Endothelial cell of umbilical vein (primary cell): ENCODE data around the gene COL8A1. TPM values are rescaled to one million over a fixed set of nuclear protein-coding genes. Genes with fewer than 3 reads are reported as not detected.
"Not testable (repeated sequence)": the region's sequence is repeated elsewhere in the genome, so short reads cannot be mapped to it uniquely, and the experiment has no call there.

ENCODE experiments used
- Bru-seq: library from RNA; stranded (reverse); fragments of 400-500 nt; gene quantifications from one replicate; lab custom pipeline; 2021; lab: Mats Ljungman, UMichigan
- BruChase-seq, 2 experiments: library from RNA; stranded (reverse); fragments of 400-500 nt; gene quantifications; one replicate each; lab custom pipeline; 2021; lab: Mats Ljungman, UMichigan
- BruUV-seq: library from RNA; stranded (reverse); fragments of 400-500 nt; replicated peaks from 2 replicates; lab custom pipeline; 2021; lab: Mats Ljungman, UMichigan
- CTCF ChIA-PET: fragments of 300-600, 350-600 bp; sonication (Branson Sonifier 250); formaldehyde crosslinking; loops from one replicate; lab custom pipeline; 2021; ENCODE audit warnings: antibody characterized with exemption, inconsistent platforms; lab: Charles Lee
- POLR2A ChIA-PET: fragments of 300-600, 350-600 bp; sonication (Branson Sonifier 250); formaldehyde crosslinking; loops from one replicate; lab custom pipeline; 2021; ENCODE audit warnings: antibody characterized with exemption, inconsistent platforms; lab: Charles Lee
- DNase-seq: peaks from one replicate; pipeline ENCODE4 v3.0.0-alpha.2; 2011; ENCODE audit warnings: low read depth, low spot score
- FAIRE-seq: peaks from 2 replicates; lab custom pipeline; 2011; peaks lifted over from hg19 to GRCh38; lab: Jason Lieb, UNC
- H2AFZ ChIP-seq: 2 replicates; pipeline ENCODE4 v1.6.0; 2012; ENCODE audit warnings: low read depth, low read length, control low read depth, inconsistent platforms
- H3K27ac ChIP-seq: 2 replicates; pipeline ENCODE4 v1.5.1; 2011; ENCODE audit warnings: low read depth, mild to moderate bottlenecking, control low read depth, low read length, moderate library complexity; ENCODE audit not compliant: insufficient read depth
- H3K27me3 ChIP-seq, 2 experiments: 2 replicates each; pipeline versions ENCODE4 v1.6.0 to v1.6.1; 2011; ENCODE audit warnings: low read length in 2 of 2, mixed read lengths in 1 of 2; ENCODE audit not compliant: control insufficient read depth in 2 of 2, insufficient read depth in 2 of 2
- H3K36me3 ChIP-seq, 2 experiments: 2 replicates in 1 of 2; 3 replicates in 1 of 2; pipeline ENCODE4 v1.5.1; 2011; ENCODE audit warnings: low read length in 2 of 2, mild to moderate bottlenecking in 1 of 2, moderate library complexity in 1 of 2; ENCODE audit not compliant: control insufficient read depth in 2 of 2, insufficient read depth in 2 of 2; ENCODE audit errors: extremely low read depth in 1 of 2
- H3K4me1 ChIP-seq: 3 replicates; pipeline ENCODE4 v1.5.1; 2011; ENCODE audit warnings: mild to moderate bottlenecking, low read length; ENCODE audit not compliant: control insufficient read depth, insufficient read depth; ENCODE audit errors: extremely low read depth
- H3K4me2 ChIP-seq: 2 replicates; pipeline ENCODE4 v1.6.1; 2011; ENCODE audit warnings: low read length, control low read depth, mixed read lengths; ENCODE audit not compliant: insufficient read depth
- H3K4me3 ChIP-seq, 3 experiments: fragments of 200-600 bp in 1 of 3; sonication (generic), shearing (Covaris generic) in 1 of 3; replicated peaks in 1 of 3; 2 replicates each; pipeline ENCODE4 v1.5.1; 2011 to 2016; ENCODE audit warnings: control low read depth in 3 of 3, low read length in 3 of 3, mild to moderate bottlenecking in 2 of 3, inconsistent platforms in 1 of 3, low read depth in 1 of 3, moderate library complexity in 1 of 3; ENCODE audit not compliant: insufficient read depth in 1 of 3
- H3K79me2 ChIP-seq: 2 replicates; pipeline ENCODE4 v1.6.0; 2012; ENCODE audit warnings: low read length, inconsistent platforms; ENCODE audit not compliant: control insufficient read depth, insufficient read depth
- H3K9ac ChIP-seq: replicated peaks from 2 replicates; pipeline ENCODE3; 2011; ENCODE audit warnings: low read length, control low read depth; ENCODE audit not compliant: insufficient read depth; ENCODE audit errors: extremely low read depth
- H3K9me1 ChIP-seq: replicated peaks from 3 replicates; pipeline ENCODE4 v1.6.0; 2011; ENCODE audit warnings: mild to moderate bottlenecking, low read length; ENCODE audit not compliant: control insufficient read depth, insufficient read depth; ENCODE audit errors: extremely low read depth
- H3K9me3 ChIP-seq: replicated peaks from 2 replicates; pipeline ENCODE4 v1.5.1; 2012; ENCODE audit warnings: low read length, inconsistent platforms; ENCODE audit not compliant: control insufficient read depth, insufficient read depth
- H4K20me1 ChIP-seq: replicated peaks from 2 replicates; pipeline ENCODE3; 2011; ENCODE audit warnings: mild to moderate bottlenecking, low read length; ENCODE audit not compliant: control insufficient read depth, insufficient read depth; ENCODE audit errors: extremely low read depth
- EZH2 ChIP-seq: IDR thresholded peaks from 2 replicates; pipeline ENCODE4 v1.6.1; 2012; ENCODE audit warnings: borderline replicate concordance, low read depth, mild to moderate bottlenecking, moderate library complexity, low read length, inconsistent platforms; ENCODE audit not compliant: severe bottlenecking
- FOS ChIP-seq: IDR thresholded peaks from 2 replicates; pipeline ENCODE4 v1.6.1; 2011; ENCODE audit warnings: mild to moderate bottlenecking, low read length, moderate library complexity, borderline replicate concordance; ENCODE audit not compliant: insufficient read depth
- GATA2 ChIP-seq: IDR thresholded peaks from 2 replicates; pipeline ENCODE4 v1.7.0; 2011; ENCODE audit warnings: low read depth, mild to moderate bottlenecking, moderate library complexity, mixed read lengths, low read length; ENCODE audit not compliant: insufficient read length, insufficient read depth
- JUN ChIP-seq: IDR thresholded peaks from 2 replicates; pipeline ENCODE4 v1.6.1; 2011; ENCODE audit warnings: borderline replicate concordance, low read depth; ENCODE audit not compliant: insufficient read length, insufficient read depth
- MYC ChIP-seq: IDR thresholded peaks from one replicate; pipeline ENCODE4 v1.6.1; 2011; ENCODE audit warnings: mild to moderate bottlenecking, low read depth, low read length
- POLR2A ChIP-seq: IDR thresholded peaks from 2 replicates; pipeline ENCODE4 v1.6.1; 2012; ENCODE audit warnings: low read depth, mild to moderate bottlenecking, control low read depth, low read length
- POLR2AphosphoS5 ChIP-seq: IDR thresholded peaks from 2 replicates; pipeline ENCODE4 v1.6.1; 2012; ENCODE audit warnings: low read depth, mild to moderate bottlenecking, control low read depth, low read length, moderate library complexity; ENCODE audit not compliant: insufficient read depth
- dilution Hi-C: fragments of 300-500 bp; cut with MboI; formaldehyde crosslinking; loops from one replicate; pipeline ENCODE4 v1.15.0; 2019; ENCODE audit warnings: low sequenced_read_pairs; ENCODE audit not compliant: extremely low pct_ligation_motif_present
- intact Hi-C: fragments of 100-400 bp; cut with micrococcal nuclease; formaldehyde crosslinking; loops from one replicate; pipeline ENCODE4 v1.10.0; 2022
- long read RNA-seq: library from polyadenylated mRNA; stranded (forward); transcript quantifications from one replicate; pipeline ENCODE4 v2.0.0, GENCODE V29; 2021
- polyA minus RNA-seq, 3 experiments: library from RNA; depleted of rRNA, polyadenylated mRNA; stranded (reverse); fragments of >200 nt; gene quantifications; 1 replicate in 1 of 3; 2 replicates in 2 of 3; pipeline ENCODE4 v1.2.3, GENCODE V29; 2011
- polyA plus RNA-seq, 4 experiments: library from polyadenylated mRNA; depleted of rRNA in 3 of 4; stranded (reverse) in 3 of 4; unstranded in 1 of 4; fragments of >200 nt; gene quantifications; 2 replicates each; pipeline versions ENCODE4 v1.2.1 to v1.2.3, GENCODE V29; 2011 to 2012; ENCODE audit warnings: missing spikeins in 1 of 4
- total RNA-seq: library from RNA; stranded (reverse); gene quantifications from 2 replicates; pipeline ENCODE4 v1.2.3, GENCODE V29; 2021
- TF ChIP-seq, protein P1 (sequence below): IDR thresholded peaks from 2 replicates; pipeline ENCODE4 v1.6.1; 2011; ENCODE audit not compliant: insufficient read depth, insufficient read length
- TF ChIP-seq, protein P2 (sequence below), 2 donors: IDR thresholded peaks; 1 replicate in 1 of 2; 2 replicates in 1 of 2; pipeline ENCODE4 v1.5.1; 2011; ENCODE audit warnings: low read length in 2 of 2, mild to moderate bottlenecking in 2 of 2, moderate library complexity in 2 of 2, control low read depth in 1 of 2, inconsistent platforms in 1 of 2, low read depth in 1 of 2; ENCODE audit not compliant: insufficient read depth in 1 of 2; ENCODE audit errors: extremely low read depth in 1 of 2

Gene COL8A1
- total RNA-seq (217 and 358 TPM in 2 replicates), polyA plus RNA-seq (581 and 634 TPM in 2 replicates), polyA minus RNA-seq (1,032 and 1,279 TPM in 2 replicates), Bru-seq, nascent RNA (percentile 99 among the genes with signal in this experiment), BruChase-seq, experiment 1, labeled RNA remaining after a 6-hour chase (percentile 84 among the genes with signal in this experiment), BruChase-seq, experiment 2, labeled RNA remaining after a 2-hour chase (percentile 83 among the genes with signal in this experiment)
- 292 and 326 TPM in 2 replicates for polyA plus RNA-seq (2011; cell fraction: cytosol; rRNA removed)
- 285 and 305 TPM in 2 replicates for polyA plus RNA-seq (2011; cell fraction: nucleus; rRNA removed)
- 454 and 542 TPM in 2 replicates for polyA plus RNA-seq (2012)
- polyA minus RNA-seq (2011; cell fraction: cytosol; rRNA and poly(A)+ RNA removed): not detected
- 575 and 850 TPM in 2 replicates for polyA minus RNA-seq (2011; cell fraction: nucleus; rRNA and poly(A)+ RNA removed)
- long read RNA-seq, full-length matches to known transcripts: 143 of 319 reads
- long read RNA-seq, partial matches to known transcripts: 71 of 319 reads
- long read RNA-seq, other reads (novel, unspliced or antisense): 105 of 319 reads

DNA sequence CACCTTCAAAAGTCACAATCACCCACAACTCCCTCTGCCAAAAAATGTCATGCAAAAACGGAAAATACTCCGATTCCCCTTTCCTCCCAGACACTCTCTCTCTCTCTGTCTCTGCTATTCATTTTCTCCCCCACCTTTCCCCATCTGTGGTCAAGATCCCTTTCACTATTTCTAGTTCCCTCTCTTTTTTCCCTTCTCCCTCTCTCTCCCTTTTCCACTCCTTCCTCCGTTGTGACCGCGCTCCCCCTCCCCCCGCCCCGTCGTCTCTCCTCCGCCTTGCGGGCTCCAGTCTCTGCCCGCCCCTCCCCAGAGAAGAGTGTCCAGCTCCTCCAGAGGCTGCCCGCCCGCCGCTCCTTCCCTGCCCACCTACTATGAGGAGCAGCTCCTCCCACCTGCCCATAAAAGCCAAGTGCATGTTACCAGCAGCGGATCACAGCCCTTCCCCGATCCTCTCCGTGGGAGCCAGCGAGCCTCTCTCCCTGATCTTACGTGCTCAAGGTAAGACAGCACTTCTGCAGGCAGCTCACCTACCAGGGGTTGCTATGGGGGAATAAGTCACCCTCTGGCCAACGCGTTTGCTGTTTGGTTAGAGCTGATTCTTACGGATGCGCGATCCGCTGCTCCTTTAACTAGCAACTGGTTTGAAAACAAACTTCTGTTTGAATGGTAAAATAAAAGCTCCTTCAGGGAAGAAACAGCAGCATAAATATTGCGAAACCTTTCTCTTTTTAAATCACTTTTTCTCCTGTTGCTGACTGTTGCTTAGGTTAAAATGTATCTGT, at the start of gene COL8A1:
Gene COL8A1, plus strand, starts transcription at position 428 of the 782 bp plus-strand sequence. CDS start 152,089 bp downstream, outside the sequence.
- POLR2A ChIA-PET: interaction anchor here (0.5 to 3.4 kb wide), 14 partner anchors 9 to 509 kb away, joined by 3 to 31 read pairs (median 6); no protein-coding TSS in a partner anchor
- no TSS peak for BruUV-seq

DNA sequence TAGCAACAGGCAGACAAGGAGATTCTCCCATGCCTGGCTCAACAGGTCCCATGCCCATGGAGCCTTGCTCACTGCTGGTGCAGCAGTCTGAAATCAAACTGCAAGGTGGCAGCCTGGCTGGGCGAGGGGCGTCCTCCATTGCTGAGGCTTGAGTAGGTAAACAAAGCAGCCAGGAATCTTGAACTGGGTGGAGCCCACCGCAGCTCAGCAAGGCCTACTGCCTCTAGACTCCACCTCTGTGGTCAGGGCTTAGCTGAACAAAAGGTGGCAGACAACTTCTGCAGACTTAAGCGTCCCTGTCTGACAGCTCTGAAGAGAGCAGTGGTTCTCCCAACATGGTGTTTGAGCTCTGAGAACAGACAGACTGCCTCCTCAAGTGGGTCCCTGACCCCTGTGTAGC, 49.2 kb upstream of the COL8A1 start:
- intact Hi-C loops, H4K20me1 ChIP-seq, H3K9me1 ChIP-seq, H3K27me3 ChIP-seq, H3K9ac ChIP-seq, BruUV-seq, H3K79me2 ChIP-seq, H3K4me2 ChIP-seq, CTCF ChIA-PET, H3K9me3 ChIP-seq, H3K4me3 ChIP-seq, H3K4me1 ChIP-seq, dilution Hi-C loops, H3K27ac ChIP-seq, H2AFZ ChIP-seq, H3K36me3 ChIP-seq, FAIRE-seq, POLR2A ChIA-PET, DNase-seq: not testable (repeated sequence)

More for the DNA sequence above, at the start of gene COL8A1:
- TF ChIP-seq, protein P1, sequence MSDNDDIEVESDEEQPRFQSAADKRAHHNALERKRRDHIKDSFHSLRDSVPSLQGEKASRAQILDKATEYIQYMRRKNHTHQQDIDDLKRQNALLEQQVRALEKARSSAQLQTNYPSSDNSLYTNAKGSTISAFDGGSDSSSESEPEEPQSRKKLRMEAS: no peak
- no peak for TF ChIP-seq EZH2
- TF ChIP-seq MYC: no peak
- TF ChIP-seq JUN: no peak
- TF ChIP-seq, protein P2, sequence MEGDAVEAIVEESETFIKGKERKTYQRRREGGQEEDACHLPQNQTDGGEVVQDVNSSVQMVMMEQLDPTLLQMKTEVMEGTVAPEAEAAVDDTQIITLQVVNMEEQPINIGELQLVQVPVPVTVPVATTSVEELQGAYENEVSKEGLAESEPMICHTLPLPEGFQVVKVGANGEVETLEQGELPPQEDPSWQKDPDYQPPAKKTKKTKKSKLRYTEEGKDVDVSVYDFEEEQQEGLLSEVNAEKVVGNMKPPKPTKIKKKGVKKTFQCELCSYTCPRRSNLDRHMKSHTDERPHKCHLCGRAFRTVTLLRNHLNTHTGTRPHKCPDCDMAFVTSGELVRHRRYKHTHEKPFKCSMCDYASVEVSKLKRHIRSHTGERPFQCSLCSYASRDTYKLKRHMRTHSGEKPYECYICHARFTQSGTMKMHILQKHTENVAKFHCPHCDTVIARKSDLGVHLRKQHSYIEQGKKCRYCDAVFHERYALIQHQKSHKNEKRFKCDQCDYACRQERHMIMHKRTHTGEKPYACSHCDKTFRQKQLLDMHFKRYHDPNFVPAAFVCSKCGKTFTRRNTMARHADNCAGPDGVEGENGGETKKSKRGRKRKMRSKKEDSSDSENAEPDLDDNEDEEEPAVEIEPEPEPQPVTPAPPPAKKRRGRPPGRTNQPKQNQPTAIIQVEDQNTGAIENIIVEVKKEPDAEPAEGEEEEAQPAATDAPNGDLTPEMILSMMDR (IDR thresholded peaks at IDR 0.05; ENCODE audit: extremely low read depth in 1 of 2, insufficient read depth in 1 of 2, low read depth in 1 of 2, low read length in 2 of 2): no peak
- no peak for TF ChIP-seq FOS
- no peak for TF ChIP-seq GATA2
- TF ChIP-seq POLR2A: peak; percentile 94
- peak; percentile 92 for TF ChIP-seq POLR2AphosphoS5
- no peaks in the 10 kb centered on the region for H3K27me3 ChIP-seq
- peaks cover 0 to 5% of the 10 kb centered on the region in 2 experiments for H3K36me3 ChIP-seq
- no peaks in the 10 kb centered on the region for H4K20me1 ChIP-seq
- CTCF ChIA-PET: interaction anchor here (0.9 to 5.1 kb wide), 29 partner anchors 8 to 820 kb away, joined by 3 to 58 read pairs (median 5); no protein-coding TSS in a partner anchor
- intact Hi-C loops: loop anchor here (5.0 kb wide), 3 partner anchors 466 to 526 kb away; no protein-coding TSS in a partner anchor
- peak within 1 kb of the TSS; percentile 99 for H3K9ac ChIP-seq
- dilution Hi-C loops: no loop called here
- peak within 1 kb of the TSS; percentile 100 for H3K27ac ChIP-seq
- no peaks in the 10 kb centered on the region for H3K9me1 ChIP-seq
- peak within 1 kb of the TSS; percentile 90 to 94 (median 91) for H3K4me3 ChIP-seq
- DNase-seq: peak; percentile 94
- peaks cover 72% of the 10 kb centered on the region for H3K4me1 ChIP-seq
- H3K4me2 ChIP-seq: peak within 1 kb of the TSS; percentile 97
- peak; percentile 62 for FAIRE-seq
- peaks cover 57% of the 10 kb centered on the region for H3K79me2 ChIP-seq
- peak within 1 kb of the TSS; percentile 78 for H2AFZ ChIP-seq
- H3K9me3 ChIP-seq: no peaks in the 10 kb centered on the region
